Epithelial cell of prostate (primary cell): ENCODE data around the gene IMMP2L.
"Not testable (repeated sequence)": the region's sequence is repeated elsewhere in the genome, so short reads cannot be mapped to it uniquely, and the experiment has no call there.

Experiments
- DNase-seq: peaks from one replicate; pipeline ENCODE4 v3.0.0-alpha.2; 2011; ENCODE audit warnings: low read depth, low spot score
- H3K27ac ChIP-seq: fragments of 450-650 bp; 2 replicates; pipeline ENCODE4 v1.5.1; 2017; ENCODE audit warnings: mild to moderate bottlenecking

IMMP2L gene

DNA sequence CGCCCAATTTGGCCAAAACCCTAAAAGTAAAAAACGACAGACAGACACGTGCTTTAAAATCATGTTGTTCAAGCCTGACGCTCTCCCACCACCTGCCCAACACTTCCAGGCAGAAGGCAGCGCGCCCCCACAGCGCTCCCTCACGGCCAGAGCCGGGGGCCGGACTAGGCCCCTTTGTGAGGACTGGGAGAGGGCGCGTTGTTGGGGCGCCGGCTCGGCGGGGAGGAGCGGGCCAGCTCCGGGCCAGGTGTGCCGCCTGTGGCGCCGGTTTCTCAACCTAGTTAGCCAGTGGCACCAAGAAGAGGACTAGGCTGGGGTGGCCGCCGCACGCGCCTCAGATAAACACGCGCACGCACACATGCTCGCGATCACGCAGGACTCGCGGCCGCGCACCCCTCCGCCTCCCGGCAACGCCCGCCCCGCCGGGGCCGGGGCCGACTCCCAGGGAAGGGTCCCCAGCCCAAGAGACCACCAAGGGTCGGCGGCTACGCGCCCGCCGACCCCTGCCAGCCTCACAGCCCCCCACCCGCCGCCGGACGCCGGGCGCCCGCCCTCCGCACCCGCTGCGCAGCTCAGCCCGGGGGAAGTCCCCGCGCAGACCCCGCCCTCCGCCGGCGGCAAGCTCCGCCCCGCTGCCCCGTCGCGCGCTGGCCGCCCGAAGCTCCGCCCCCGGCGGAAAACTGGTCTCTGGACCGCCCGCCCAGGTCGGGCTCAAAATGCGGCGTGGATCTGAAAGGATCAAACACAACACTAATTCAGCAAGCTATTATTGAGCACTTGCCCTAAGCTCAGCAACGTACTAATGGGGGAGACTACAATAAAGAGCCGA lies at the start of gene IMMP2L:
TSS of gene IMMP2L (minus strand) at position 589 of the 829 bp plus-strand sequence.
- DNase-seq: peak; percentile 5

DNA sequence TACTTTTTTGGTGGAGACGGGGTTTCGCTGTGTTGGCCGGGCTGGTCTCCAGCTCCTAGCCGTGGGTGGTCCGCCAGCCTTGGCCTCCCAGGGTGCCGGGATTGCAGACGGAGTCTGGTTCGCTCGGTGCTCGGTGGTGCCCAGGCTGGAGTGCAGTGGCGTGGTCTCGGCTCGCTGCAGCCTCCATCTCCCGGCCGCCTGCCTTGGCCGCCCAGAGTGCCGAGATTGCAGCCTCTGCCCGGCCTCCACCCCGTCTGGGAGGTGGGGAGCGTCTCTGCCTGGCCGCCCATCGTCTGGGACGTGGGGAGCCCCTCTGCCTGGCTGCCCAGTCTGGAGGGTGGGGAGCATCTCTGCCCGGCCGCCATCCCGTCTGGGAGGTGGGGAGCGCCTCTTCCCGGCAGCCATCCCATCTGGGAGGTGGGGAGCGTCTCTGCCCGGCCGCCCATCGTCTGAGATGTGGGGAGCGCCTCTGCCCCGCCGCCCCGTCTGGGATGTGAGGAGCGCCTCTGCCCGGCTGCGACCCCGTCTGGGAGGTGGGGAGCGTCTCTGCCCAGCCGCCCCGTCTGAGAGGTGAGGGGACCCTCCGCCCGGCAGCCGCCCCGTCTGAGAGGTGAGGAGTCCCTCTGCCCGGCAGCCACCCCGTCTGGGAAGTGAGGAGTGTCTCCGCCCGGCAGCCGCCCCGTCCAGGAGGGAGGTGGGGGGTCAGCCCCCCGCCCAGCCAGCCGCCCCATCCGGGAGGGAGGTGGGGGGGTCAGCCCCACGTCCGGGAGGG lies 47.4 kb upstream of the IMMP2L start:
- H3K27ac ChIP-seq, DNase-seq: not testable (repeated sequence)

More for the DNA sequence above, at the start of gene IMMP2L:
- peak within 1 kb of the TSS; percentile 54 for H3K27ac ChIP-seq

DNA sequence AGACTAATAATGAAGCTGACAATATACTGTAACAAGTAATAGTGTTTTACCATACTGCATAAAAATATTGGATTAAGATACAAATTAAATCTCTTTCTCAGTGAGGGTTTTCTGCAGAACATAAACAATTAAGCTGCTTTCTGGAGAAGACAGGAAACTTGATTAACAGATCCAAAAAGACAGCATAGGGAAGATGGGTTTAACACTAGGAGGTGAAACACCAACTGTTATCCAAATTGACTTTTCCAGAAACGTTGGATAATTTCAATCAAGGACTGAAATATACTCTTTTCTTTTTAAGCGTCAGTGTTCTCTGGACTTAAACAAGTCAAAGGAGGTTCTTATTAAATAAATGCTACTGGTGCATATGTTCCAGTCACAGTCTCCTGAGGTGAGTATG lies 45.3 kb upstream of the IMMP2L start:
- H3K27ac ChIP-seq: no peak overlapping the region
- DNase-seq: no peak

DNA sequence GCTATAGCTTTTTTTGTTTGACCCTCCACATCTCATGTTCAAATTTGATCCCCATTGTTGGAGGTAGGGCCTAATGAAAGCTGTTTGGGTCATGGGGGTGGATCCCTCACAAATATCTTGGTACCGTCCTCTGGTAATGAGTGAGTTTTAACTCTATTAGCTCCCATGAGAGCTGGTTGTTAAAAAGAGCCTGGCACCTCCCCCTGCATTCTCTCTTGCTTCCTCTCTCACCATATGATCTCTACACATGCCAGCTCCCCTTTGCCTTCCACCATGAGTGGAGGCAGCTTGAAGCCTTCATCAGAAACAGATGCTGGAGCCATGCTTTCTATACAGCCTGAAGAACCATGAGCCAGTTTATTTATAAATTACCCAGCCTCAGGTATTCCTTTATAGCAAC lies 43.0 kb upstream of the IMMP2L start:
- H3K27ac ChIP-seq: no peak overlapping the region
- no peak for DNase-seq

DNA sequence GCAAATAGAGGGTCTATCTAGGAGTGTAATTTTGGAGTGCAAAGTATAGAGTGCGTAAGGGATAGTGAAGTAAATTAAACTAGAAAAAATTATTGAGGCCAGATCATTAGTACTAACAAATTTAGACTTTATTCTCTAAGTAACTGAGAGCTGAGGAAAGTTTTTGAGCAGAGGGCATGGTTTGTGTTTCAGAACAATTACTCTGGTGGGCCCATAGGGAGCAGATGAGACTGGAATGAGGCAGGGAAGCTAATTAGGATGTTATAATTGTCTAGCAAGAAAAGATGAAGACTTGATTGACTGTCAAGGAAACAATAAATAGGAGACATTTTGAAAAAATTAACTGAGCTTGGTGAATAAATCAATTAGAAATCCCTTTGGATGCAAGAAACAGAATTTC lies 37.8 kb upstream of the IMMP2L start:
- DNase-seq: no peak
- no peak overlapping the region for H3K27ac ChIP-seq

DNA sequence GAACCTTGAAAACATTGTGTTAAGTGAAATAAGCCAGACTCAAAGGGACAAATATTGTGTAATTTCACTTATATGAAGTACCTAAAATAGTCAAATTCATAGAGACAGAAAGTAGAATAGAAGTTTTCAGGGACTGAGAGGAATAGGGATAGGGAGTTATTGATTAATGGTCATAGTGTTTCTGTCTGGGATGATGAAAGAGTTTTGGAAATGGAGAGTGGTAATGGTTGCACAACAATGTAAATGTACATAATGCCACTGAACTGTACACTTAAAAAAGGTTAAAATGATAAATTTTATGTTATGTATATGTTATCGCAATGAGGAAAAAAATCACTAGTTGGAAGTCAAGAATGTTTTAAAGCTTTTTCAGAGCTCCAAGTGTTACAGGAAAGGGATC lies 33.5 kb upstream of the IMMP2L start:
- DNase-seq: no peak
- no peak overlapping the region for H3K27ac ChIP-seq

DNA sequence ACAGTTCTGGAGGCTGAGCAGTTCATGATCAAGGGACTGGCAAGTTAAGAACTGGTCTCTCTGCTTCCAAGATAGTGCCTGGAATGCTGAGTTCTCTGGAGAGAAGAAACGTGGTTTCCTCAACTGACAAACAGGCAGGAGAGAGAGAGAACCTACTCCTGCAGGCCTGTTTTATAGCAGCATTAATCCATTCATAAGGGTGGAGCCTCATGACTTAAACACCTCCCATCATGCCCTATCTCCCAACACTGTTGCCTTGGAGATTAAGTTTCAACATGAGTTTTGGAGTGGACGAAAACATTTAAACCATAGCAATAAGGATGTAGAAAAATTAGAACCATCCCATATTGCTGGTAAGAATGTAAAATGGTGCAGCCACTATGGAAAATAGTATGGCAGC lies 32.3 kb upstream of the IMMP2L start:
- no peak for DNase-seq

DNA sequence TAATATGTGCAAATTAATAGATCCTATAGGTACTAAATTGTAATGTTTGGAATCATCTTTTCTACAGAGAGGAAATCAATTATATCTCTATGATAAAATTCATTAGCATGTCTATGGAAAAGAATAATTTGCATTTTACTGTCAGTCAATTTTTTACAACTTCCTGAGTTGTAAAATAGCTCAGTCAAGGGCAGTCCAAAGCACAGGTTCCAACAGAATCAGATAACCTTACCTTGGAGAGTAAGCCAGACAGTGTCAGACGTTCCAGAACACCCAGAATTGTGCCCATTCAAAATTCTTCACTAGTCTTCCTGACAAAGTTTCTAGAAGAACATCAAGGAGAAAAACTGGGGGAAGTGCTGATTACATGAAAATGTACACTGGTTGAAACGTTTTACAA lies 31.1 kb upstream of the IMMP2L start:
- DNase-seq: no peak
- no peak overlapping the region for H3K27ac ChIP-seq

More for the DNA sequence above, 32.3 kb upstream of the IMMP2L start:
- no peak overlapping the region for H3K27ac ChIP-seq

DNA sequence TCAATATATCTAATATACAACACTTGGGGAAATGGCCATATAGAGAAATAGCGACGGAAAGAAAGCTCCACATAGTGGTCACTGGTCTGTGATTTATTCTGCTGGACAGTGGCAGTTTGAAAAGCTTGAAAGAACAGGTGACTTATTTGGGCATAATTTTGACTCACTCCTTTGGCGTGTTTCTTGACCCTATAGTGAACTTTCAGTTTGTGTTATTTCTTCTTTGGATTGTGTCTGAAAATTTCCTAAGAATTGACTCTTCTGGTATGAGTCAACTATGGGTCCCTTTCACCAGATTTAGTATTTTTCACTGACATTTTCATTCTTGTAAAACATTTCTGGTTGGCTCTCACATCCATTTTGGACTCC lies 25.8 kb upstream of the IMMP2L start:
- DNase-seq: no peak
- H3K27ac ChIP-seq: no peak overlapping the region

DNA sequence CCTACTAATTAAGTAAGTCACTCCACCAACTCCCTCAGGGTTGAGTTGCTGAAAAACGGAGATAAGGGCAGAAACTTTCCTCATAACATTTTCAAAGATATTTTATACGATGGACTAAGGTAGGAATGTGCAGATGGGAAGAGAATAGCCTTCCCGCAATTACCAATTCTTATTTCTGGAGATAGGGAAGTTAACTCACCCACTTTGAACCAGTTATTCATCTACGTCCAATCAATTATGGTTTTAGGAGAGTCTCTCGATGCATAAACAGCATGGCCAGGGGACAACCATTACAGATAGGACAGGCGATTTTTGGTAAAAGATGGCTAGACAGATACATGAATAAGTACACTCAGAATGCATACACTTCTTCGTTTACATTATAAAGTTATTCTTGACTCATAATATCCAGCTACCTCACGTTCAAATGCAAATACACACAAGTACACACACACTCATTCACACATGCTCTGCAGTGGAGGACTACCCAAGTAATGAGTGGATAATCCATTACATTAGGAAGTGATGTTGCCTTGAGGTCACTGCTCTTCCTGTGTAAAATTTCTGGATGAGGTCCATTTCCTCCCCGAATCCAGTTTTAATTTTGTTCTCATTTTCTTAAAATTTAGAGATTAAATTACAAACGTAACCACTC lies 25.2 kb upstream of the IMMP2L start:
- H3K27ac ChIP-seq: no peak overlapping the region
- no peak for DNase-seq

DNA sequence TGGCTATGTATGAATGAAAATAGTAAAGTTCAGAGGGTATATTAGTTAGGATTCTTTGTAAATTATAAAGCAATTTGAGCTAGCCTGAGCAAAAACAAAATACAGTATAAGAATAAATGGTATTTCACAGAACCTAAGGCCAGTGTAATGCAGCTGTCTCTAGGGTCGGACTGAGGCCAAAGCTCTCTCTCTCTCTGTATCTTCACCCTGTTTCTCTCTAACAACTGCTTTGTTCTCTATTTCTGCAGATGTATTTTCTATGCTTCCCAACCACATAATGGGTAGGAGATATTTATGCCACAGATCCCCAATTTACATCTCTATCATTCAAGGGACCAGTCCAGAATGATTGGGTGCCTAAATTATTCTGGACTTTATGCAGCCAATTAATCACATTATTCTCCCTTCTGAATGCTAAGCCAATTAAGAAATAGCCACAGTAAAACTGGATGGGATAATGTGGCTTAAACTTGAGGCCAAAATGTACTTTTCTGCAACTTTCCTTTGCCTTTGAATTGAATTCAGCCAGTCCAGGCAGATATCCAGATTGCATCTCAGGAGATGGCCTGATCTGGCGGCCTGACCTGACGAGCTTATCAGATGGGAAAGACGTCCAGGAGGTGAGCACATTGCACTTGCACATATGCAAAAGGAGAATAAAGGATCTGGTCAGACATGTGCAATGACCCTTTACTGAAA lies 24.6 kb upstream of the IMMP2L start:
- no peak for DNase-seq
- no peak overlapping the region for H3K27ac ChIP-seq

DNA sequence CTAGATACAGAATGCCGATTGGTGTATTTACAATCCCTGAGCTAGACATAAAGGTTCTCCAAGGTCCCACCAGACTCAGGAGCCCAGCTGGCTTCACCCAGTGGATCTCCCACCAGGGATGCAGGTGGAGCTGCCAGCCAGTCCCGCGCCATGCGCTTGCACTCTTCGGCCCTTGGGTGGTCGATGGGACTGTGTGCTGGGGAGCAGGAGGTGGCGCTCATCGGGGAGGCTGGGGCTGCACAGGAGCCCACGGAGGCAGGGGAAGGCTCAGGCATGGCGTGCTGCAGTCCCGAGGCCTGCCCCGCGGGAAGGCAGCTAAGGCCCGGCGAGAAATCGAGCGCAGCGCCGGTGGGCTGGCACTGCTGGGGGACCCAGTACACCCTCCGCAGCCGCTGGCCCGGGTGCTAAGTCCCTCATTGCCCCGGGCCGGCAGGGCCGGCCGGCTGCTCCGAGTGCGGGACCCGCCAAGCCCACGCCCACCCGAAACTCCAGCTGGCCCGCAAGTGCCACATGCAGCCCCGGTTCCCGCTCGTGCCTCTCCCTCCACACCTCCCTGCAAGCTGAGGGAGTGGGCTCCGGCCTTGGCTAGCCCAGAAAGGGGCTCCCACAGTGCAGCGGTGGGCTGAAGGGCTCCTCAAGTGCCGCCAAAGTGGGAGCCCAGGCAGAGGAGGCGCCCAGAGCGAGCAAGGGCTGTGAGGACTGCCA lies 19.6 kb upstream of the IMMP2L start:
- not testable (repeated sequence) for H3K27ac ChIP-seq, DNase-seq

DNA sequence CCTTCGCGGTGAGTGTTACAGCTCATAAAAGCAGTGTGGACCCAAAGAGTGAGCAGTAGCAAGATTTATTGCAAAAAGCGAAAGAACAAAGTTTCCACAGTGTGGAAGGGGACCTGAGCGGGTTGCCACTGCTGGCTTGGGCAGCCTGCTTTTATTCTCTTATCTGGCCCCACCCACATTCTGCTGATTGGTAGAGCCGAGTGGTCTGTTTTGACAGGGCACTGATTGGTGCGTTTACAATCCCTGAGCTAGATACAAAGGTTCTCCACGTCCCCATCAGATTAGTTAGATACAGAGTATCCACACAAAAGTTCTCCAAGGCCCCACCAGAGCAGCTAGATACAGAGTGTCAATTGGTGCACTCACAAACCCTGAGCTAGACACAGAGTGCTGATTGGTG lies 18.9 kb upstream of the IMMP2L start:
- DNase-seq, H3K27ac ChIP-seq: not testable (repeated sequence)

DNA sequence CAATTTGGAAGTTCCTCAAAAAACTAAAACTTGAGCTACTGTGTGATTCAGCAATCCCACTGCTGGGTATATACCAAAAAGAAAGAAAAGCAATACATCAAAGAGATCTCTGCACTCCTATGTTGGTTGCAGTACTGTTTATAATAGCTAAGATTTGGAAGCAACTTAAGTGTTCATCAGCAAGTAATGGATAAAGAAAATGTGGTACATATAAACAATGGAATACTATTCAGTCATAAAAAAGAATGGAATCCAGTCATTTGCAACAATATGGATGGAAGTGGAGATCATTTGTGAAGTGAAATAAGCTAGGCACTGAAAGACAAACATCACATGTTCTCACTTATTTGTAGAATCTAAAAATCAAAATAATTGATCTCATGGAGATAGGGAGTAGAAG lies 16.5 kb upstream of the IMMP2L start:
- no peak for DNase-seq
- H3K27ac ChIP-seq: no peak overlapping the region

DNA sequence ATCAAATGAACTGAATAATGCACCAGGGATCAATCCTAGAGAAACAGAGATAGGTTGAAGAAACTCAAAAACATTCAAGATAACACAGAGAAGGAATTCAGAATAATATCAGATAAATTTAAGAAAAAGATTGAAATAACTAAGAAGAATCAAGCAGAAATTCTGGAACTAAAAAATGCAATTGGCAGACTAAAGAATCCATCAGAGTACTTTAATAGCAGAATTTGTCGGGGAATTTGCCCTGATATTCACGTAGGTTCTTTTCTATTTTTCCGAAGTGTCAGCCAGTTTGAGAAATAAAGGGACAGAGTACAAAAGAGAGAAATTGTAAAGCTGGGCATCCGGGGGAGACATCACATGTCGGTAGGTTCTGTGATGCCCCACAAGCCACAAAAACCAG lies 9.4 kb upstream of the IMMP2L start:
- no peak overlapping the region for H3K27ac ChIP-seq
- DNase-seq: no peak

DNA sequence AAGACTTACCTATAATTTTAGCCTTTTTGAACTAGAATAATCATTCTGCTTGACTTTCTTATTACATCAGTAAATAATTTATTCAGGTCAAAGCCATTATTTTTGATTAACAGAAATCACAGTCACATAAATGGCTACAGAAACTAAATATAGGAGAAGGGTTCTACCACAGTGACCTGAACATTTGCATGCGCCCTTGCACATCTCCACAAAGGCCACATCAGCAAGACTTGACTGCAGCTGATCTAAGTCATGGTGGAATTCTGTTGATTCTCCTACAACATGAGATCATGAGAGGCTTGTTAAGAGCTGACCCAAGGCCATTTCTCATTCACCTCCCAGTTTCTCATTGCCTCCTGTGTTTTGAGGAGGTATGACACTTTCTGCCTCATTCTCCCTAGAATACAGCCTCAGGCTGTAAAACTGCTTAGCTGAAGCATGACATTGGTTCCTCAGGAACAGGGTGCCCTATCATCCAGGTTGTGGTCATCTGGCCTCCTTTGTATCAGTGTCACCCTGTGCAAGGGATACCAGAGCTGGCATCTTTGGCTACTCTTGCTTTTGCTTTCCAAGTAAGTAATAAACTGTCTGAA lies 6.7 kb upstream of the IMMP2L start:
- no peak overlapping the region for H3K27ac ChIP-seq
- no peak for DNase-seq

DNA sequence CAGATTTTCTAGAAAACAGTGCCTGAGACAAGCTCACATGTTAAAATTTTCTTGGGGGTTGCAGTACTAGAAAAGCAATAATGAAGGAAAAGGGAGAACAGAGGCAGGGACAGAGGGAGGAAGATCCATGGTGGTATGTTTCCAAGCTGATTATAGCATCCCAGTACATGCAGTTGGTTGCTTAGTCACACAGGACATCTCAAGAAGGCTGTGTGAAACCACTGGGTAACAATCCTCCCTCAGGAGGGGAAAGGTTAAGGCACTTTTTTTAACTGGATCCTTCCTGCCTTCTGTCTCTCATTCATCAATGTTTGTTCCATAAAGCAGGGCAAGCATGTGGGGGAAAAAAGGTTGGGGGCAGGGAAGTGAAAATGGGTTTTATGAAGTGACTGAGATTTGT lies 6.1 kb upstream of the IMMP2L start:
- DNase-seq: no peak
- H3K27ac ChIP-seq: no peak overlapping the region

DNA sequence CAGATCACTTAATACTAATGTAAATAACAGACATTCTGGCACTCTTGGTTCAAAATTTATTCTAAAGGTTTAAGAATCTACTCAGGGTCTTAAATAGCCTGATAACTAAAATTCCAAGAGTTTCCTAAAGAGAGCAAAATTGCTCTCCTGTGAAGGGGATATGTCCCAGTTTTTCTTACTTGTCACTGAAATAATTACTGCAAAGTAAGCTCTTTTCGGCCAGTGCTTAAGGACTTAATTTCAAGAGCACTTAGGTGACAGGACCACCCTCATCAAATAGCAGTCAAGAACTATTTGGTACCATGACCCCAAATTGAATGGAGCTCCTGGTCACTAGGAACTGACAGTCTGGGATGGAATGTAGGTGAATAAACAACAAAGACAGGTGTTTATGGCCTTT lies 1.8 kb upstream of the IMMP2L start:
- H3K27ac ChIP-seq: no peak overlapping the region
- DNase-seq: no peak

DNA sequence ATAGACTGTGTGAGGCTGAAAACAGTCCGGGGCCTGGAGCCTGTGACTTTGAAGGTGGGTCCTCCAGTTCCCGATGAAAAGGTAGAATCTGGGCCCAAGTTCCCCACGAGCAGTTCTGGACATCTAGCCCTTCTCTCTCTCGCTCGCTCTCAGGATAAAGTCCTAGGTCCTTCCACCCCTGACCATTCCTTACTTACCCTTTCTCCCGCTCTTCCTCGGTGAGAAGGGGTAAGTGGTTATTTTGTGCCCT lies 713 bp downstream of the IMMP2L start:
- DNase-seq: no peak
- H3K27ac ChIP-seq: peak overlapping the region; percentile 54
